NK-92 (cell line): ENCODE results near the gene LMX1A.
A peak's percentile ranks its signal among the peaks of the same experiment; 100 is the strongest.

Source experiments
- DNase-seq: peaks from one replicate; lab custom pipeline; 2025; ENCODE audit not compliant: unreplicated experiment; lab: John Stamatoyannopoulos, UW

The LMX1A gene

GRCh38 chr1:165367375-165367993 lies 11.0 kb upstream of the LMX1A start:
- DNase-seq = peak; percentile 5

DNA sequence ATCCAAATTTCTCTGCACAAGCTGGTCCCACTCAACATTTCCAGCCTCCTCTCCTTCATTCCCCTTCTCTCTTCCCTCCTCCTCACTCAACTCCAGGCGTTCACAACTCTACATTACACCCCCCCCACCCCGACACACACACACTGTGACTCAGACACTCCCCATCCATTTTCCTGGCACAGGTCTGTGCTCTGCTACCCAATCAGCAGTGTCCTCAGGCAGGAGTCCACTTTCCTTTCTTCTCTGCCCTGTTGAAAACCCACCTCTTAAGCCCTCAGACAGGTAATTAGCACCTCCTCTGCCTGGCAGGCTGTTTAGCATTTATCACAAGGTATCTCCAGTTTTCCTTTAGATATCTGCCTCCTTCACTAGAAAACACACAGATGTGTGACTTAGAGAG lies 8.8 kb upstream of the LMX1A start:
- DNase-seq = no peak

DNA sequence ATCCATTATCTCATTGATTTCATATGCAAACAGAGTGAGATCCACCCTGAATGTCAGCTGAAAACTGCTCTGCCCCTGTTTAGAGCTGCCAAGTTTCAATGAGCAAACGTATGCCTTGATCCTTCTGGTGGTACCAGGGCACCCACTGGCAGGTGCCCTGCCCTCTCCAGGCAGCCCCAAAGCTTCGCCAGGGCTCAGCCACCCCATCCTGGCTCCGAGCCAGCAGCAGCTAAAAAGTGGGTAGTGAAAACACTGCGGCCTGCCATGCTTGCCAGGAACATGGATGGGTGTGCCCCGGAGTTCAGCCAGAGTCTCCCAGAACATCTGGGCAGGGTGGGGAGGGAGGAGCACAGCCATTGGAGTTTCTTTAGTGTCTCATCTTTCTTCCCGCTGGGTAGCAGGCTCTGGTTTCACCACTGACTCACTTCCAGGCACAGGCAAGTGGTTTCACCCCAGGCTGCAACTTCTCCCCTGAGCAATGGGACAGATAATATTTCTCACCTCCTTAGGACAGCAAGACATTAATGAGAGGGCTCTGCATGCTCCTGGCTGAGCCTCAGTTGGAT lies 8.1 kb upstream of the LMX1A start:
- DNase-seq = no peak

DNA sequence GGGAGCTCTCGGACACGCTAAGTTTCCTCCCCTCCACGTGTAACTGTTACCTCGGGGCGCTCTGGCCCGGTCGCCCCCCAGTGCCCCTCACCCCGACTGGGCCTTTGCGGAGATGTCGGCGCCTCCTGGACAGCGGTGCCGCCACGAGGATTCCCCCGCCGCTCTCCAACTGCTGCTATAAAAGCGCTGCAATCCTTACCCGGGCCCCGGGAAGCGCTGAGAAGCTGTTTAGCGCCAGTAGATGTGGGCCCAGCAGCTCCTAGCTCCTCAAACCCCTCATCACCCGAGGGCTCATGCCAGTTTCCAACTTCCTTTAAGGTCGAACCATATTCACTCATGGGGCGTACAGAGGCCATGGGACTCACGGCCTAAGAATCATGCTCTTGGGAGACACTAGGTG lies 361 bp upstream of the LMX1A start:
- DNase-seq = no peak

- DNase-seq = no peak
Measured at GRCh38 chr1:165355139-165355976, 1.2 kb downstream of the LMX1A start.

DNA sequence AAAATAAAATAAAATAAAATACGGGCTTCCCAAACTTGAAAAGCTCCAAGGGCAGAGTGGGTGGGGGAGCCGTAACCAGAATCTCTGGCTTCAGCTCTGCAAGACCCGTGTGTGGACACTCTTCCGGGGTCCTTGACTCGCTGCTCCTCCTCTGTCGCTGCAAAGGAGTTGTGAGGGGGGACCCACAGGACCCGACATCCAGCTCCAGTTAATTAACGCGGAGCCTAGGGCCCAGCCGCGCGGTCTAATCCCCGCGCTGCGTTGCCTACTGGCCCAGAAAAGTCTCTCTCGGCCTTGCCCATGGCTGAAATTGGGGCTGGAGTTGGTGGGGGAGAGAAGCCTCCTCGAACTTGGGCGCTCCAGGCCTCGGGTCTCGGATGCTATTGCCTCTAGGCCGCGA lies 1.8 kb downstream of the LMX1A start:
- no peak for DNase-seq

DNA sequence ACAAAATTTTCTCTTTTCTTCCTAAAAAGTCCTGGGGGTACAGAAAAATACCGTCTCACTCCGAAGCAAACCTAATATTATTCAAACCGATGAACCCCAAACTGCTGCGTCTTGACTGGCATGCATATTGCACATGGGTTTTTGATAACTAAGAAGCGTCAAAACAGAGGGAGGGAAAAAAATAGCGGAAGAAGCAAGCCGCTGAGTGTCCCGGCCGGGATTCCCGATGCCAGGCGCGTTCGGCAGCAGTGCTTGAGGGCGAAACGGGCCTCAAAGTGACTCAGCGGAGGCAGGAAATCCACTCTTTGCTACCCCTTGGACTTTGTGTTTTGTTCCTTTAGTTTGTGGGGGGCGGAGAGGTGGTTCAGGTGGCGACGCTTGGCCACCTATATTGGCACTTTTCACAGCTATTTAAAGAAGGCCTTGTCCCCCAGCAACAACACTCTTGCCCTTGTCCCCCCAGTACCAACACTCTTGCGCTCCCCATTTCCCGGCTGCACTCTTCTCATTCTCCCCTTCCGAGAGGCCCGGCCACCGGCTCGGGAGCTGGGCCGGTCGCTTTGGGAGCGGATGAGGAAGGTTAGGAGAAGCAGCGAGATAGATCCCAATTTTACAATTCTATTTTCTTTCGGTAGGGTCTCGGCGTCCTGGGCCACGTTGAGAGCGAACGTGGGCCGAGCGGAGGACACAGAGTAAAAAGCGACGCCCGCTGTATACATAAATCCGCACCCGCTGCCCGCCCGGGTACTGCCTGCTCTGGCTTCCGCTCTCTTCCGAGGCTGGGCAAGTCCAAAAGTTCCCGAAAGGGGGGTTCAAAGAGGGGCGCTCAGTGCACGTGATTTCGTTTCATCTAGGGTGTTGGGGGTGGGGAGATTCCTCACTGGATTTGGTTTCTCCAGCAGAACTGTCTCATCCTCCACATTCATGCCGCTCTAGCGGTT lies 2.5 kb downstream of the LMX1A start:
- no peak for DNase-seq

GRCh38 chr1:165352442-165353293 lies 3.8 kb downstream of the LMX1A start:
- DNase-seq = no peak

- DNase-seq = no peak
Measured at GRCh38 chr1:165351863-165352441, 4.6 kb downstream of the LMX1A start.

DNA sequence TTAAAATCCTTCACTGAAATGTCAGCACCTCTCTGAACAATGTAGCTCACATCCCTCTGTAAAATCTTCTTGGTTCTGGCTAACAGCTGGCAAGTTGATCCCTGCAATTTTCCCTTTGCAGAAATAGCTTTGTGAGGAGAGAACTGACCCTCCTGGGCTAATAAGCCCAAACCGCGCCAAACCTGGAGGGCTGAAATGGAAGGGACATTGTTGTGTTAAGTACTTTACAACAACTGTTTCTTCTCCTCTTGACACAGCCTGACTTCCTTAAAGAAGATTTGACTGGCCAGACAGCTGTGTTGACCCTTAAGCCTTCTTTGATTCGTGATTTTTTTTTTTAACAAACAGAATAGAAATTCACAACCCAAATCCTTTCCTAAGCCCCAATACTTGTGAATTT lies 5.7 kb downstream of the LMX1A start:
- DNase-seq = no peak

DNA sequence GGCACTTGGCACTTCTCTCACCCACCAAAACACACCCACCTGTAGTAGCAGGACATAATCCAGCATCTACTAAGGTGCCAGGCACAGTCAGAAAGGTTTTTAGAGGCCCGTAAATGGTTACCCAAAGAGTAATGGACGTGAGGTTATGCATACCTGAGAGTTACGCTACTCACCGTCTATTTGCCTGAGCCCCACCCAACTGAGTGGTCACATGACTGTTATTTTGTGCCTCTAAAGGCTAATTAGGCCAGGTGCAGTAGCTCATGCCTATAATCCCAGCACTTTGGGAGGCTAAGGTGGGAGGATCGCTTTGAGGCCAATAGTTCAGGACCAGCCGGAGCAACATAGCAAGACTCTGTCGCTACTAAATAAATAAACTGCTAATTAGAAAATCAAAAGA lies 11.0 kb downstream of the LMX1A start:
- DNase-seq = no peak

- no peak for DNase-seq
Measured at GRCh38 chr1:165344736-165345135, 11.8 kb downstream of the LMX1A start.

GRCh38 chr1:165344198-165344597 lies 12.3 kb downstream of the LMX1A start:
- no peak for DNase-seq

GRCh38 chr1:165342587-165342986 lies 13.9 kb downstream of the LMX1A start:
- no peak for DNase-seq

GRCh38 chr1:165342168-165342567 lies 14.3 kb downstream of the LMX1A start:
- DNase-seq = no peak

DNA sequence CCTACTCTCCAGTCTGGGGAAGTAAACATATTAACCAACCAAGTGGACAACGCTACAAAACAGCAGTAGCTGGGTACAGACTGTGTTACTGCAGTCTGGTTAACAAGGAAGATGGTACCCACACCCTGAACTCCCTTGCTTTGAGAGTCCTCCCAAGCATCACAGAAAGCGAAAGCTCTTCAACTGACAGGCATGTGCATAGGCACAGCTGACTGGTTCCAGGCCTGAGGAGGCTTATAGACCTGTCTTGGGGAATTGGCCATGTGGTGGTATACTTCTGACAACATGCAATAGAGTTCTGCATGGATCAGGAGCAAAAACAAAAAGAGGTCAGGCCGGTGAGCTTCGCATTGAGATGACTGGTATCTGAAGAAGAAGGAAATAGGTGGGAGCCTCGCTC lies 17.4 kb downstream of the LMX1A start:
- DNase-seq = no peak

GRCh38 chr1:165330483-165330882 lies 26.0 kb downstream of the LMX1A start:
- no peak for DNase-seq

DNA sequence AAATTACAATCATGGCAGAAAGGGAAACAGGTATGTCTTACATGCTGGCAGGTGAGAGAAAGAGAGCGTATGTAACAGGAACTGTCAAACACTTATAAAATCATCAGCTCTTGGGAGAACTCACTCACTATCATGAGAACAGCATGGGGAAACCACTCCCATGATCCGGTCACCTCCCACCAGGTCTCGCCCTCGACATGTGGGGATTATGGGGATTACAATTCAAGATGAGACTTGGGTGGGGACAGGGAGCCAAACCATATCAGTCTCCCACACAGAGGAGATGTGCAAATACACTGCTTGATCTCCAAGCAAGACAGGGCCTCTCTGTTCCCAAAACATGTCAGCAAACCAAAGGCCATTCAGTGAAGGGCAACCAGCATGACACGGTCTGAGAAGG lies 27.4 kb downstream of the LMX1A start:
- no peak for DNase-seq

- no peak for DNase-seq
Measured at GRCh38 chr1:165328136-165328535, 28.4 kb downstream of the LMX1A start.

DNA sequence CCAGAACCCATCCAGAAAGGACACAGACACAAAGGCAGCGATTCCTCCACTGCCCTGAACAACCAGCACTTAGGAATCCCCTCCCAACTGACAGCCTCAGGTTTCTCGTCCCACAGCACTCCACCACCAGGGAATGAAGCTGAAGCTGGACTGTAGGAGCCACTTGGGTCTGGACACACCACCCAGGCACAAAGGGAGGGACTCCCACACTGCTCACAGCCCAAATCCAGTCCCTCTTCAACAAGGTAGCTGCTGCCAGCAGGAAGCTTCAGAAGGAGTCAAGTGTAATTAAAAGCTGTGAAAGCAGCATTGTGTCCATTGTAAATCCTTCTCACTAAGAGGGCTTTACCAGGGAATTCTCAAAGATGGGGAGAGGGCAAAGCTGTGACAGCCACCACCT lies 29.0 kb downstream of the LMX1A start:
- DNase-seq = no peak
